Head of caudate nucleus (tissue), 42 donors: ENCODE data around the gene FAM181A.

Source experiments
- DNase-seq, 42 donors: peaks; one replicate each; pipeline versions ENCODE4 v3.0.0 to v3.0.0-alpha.2; 2020 to 2021; ENCODE audit warnings: mixed read lengths in 7 of 42
- intact Hi-C: fragments of 100-400 bp; cut with DNase I; formaldehyde crosslinking; loops from one replicate; pipeline ENCODE4 v1.15.0; 2022

Gene FAM181A

DNA sequence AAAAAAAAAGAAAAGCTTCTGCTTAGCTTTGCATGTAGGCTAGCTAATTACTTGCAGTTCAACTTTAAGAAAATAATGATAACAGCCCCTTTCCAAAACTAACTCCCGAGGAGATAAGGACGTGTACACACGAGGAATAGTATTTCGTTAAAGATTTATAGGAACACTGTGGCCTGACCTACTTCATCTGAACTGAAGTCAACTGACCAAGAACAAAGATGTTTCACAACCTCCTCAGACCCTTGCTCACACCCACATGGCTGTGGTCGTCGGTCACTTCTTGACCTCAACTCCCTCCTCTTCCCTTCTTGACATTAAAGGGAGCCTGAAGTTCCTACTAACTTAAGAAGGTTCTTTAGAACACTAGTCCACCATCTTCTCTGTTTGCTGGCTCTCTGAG is 25.3 kb upstream of the FAM181A start:
- intact Hi-C loops: no loop called here
- DNase-seq: no peak

DNA sequence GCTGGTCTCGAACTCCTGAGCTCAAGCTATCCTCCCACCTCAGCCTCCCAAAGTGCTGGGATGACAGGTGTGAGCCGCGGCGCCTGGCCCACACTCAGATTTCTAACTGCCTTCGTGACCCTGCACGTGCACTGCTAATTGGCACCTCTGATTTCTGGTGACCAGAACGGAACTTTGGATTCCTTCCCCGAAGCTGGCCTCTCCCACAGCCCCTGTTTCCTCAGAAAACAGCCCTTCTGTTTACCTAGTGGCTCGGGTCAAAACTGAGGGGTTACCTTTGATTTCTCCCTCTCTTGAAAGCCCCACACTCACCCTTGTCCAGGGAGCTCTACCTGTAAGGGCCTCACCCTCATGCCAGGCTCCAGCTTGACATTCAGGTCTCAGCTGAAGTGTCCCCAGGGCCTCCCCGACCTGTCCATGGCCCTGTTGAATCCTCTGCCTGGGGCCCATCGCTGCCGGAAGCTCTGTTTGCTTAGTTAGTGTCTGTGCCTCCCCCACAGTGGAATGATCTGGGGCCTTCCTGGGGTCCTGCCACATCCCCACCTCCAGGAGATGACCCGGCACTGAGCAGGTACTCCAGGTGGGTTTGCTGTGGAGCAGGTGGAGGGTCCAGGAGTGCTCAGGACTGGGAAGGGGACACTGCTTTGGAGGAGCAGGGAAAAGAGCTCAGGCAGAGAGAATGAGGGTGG is 24.4 kb upstream of the FAM181A start:
- intact Hi-C loops: no loop called here
- no peak for DNase-seq

DNA sequence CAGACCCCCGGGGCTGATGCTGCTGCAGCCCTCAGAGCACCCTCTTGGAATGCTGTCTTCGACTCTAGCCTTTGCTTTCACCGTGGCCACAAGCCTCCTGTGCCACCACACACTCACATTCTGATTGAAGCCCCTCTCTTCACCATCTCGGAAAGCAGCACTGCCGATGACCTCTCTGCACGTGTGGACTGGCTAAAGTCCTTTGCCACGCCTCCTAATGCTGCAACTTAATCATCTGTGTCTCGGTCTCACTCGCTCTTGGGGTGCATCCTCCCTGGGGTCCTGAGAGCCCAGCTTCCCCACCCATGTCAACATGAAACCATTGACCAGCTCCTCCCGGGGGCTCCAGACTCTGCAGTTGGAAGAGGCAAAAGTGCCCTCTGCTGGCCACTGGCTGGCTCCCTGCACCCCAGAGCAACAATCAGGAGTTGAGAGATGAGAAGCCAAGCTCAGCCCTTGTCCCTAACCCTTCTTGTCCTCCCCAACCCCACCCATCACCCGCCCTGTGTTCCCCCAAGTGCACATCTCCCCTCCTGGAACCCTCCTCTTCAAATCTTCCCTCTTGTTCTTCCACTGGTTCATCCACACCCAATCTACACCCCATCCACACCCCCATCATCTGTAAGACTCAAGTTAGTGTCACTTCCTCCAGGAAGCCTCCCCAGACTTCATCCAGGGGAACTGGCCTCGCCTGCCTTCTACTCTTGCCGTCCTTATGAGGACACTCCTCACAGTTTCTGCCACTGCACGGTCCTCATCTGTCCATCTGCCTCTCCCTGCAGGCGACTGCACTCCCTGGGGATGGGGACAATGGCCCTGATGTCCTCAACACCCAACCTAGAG is 23.6 kb upstream of the FAM181A start:
- peak in 12 of 42 donors; percentile 14 to 52 (median 26) for DNase-seq
- intact Hi-C loops: no loop called here

DNA sequence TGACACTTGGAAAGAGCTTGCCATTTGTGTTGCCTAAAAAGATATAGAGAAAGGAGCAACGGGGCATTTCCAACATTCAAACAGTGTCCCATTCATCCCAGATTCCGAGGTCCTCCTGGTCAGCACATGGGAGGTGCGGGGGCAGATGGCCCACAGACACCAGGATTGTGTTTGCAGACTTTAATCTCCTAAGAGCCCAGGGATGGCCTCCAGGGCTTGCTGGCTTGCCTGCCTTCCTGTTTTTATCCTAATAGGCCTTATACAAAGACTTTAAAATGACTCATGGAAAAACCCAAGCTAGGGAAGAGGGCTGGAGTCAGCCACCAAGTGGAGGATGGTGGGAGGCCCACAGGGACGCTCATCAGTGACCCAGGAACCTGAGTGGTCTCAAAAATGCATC is 21.5 kb upstream of the FAM181A start:
- intact Hi-C loops: no loop called here
- DNase-seq: no peak

DNA sequence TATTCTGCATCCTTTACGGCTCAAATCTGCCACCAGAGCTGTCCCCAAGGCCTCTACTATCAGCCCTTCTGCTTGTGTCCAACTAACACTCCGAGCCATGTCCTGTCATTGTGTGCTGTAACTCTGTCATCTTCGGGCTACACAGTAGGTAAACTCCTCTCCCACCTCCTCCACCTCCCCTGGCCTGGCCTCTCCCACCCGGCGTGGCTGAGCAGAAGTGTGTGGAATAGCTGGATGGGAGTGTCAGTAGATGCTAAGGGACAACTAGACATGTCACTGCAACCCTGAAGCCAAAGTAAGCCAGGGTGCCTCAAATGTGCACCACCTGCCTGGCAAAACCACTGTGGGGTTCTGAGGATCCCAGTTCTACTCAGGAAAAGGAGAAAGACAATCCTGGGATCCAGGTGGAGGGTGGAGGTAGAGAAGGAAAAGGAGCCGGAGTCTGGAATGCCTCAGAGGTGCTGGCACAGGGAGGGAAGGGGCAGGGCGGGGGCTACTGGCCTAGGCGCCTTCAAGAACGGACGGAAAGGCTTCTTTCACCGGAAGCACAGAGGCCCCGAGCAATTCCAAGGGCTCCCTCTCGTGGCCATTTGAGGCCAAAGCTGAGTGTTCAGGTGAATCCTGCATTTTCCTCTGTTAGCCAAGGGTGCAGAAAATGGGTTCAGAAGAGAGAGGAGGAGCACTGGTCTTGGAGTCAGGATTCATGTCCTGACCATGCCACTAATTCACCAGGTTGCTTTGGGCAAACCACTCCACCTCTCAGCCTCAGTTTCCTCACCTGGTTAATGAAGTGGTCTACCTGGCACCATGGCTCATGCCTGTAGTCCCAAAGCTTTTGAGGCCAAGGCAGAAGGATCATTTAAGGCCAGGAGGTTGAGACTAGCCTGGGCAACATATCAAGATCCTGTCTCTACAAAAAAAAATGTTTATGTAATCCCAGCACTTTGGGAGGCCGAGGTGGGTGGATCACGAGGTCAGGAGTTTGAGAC is 20.5 kb upstream of the FAM181A start:
- peak in 41 of 42 donors; percentile 29 to 82 (median 62) for DNase-seq
- intact Hi-C loops: no loop called here

DNA sequence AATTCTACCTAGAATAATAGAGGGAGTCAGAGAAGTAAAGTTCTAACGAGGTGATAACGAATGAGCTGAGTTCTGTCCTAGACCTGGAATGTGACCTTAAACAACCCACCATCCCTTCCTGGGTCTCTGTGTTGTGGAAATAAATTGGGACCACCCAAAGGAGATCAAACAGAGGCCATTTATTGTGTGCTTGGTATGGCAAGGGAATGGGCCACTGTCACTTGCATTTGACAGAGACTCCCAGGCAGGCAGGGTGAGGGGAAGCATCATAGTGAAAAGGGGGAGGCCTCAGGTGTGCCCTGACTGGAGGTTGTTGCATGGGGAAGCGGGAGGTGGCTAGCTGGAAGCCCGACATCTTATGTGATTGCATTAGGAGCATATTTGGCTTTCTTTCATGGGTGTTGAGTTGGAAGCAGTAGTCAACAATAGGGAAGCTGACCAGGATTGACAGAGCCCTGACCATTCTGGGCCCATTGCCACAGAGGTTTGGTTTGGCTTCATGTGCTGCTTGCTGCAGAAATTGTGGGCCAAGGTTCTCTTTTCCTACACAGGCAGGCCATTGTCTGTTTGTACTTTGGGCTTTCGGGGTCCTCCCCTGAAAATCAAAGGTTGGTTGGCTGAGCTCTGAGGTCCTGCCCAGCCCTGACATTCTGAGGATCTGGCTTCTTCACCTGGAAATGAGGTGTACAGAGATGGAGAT is 17.6 kb upstream of the FAM181A start:
- DNase-seq: peak in 13 of 42 donors; percentile 14 to 58 (median 32)
- intact Hi-C loops: no loop called here

DNA sequence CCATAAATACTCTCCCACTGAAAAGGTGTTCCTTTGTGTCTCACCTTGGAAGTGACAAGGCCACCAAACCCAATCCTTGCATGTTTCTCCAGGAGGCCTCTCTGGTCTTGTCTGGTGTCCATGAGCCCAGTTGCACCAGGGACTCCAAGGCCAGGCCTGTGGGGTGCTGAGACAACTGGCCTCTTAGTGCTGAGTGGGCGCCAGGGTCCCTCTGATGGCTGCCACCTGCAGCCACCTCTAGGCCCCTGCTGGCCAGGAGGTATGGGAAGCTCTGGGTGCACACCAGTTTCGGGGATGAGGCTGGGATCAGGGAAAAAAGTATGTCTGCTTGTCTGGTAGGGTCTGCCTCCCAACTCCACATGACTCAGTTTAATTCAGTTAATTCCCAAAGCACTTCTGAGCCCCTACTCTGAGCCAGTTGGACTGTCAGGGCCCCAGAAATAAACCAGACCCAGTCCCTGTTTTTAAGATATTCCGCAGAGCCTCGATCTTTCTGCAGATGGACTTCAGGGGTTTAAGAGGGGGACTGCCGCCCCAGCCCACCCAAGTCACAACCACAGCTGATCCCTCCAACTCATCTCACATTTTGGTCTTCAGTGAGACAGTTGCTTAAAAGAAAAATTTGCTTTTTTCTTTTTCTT is 15.0 kb upstream of the FAM181A start:
- no peak for DNase-seq
- intact Hi-C loops: no loop called here

DNA sequence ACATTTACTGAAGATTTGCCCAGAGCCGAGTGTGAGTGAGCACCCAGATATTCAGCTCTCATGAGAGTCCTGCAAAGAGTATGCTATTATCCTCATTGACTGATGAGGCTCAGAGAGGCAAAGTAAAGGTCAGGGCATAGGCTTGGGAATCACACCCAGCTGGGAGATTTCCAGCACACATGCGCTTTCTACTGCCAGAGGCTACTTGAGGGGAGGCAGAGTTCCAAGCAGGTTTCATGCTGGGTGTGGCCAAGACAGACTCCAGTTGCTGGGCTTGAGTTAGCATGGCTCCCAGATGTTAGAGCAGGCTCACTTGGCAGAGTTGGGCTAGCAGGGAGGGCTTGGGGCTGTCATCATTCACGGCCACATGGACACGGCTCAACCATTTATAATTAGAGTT is 14.4 kb upstream of the FAM181A start:
- intact Hi-C loops: no loop called here
- DNase-seq: no peak

DNA sequence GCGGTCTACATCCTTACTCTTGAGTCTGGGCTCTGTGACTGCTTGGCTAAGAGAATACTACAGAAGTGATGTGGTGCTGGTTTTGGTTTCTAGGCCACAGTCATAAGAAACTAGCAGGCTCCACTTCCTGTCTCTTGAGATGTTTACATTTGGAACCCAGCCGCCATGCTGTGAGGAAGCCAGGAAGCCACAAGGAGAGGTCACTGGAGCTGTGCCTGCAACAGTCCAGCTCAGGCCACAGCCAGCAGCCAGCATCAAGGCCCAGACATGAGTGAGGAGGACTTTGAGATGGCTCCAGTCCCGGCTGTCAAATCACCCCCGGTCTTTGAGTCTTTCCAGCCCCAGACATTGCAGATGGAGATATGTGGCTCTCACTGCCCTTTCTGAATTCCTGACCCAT is 12.9 kb upstream of the FAM181A start:
- intact Hi-C loops: no loop called here
- no peak for DNase-seq

DNA sequence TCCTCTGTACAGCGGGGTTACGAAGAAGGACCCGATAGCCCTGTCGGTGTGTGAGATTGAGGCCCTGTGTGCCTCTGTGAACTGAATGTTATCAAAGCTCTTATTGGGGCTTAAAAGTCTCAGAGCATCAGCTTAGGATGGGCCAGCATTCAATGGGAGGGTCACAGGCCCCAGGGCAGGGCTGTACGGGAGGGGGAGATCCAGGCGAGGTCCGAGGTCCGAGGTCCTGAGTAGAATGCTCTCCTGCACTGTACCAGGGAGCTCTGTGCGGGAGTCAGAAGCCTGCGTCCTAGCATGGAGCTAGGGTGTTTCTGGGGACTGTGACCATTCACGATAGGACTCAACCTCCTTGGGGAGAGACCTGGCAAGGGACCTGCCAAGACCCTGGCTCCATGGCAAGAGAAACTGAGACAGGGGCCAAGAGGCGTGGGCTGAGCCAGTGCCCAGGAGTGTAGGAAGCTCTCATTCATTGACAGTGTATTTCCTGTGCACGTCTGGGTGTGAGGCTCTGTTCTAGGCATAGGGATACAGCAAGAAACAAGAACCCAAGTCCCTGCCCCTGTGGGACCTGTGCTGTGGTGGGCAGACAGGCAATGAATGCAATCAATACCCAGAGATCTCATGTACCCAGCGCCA is 12.0 kb upstream of the FAM181A start:
- DNase-seq: no peak
- intact Hi-C loops: no loop called here

DNA sequence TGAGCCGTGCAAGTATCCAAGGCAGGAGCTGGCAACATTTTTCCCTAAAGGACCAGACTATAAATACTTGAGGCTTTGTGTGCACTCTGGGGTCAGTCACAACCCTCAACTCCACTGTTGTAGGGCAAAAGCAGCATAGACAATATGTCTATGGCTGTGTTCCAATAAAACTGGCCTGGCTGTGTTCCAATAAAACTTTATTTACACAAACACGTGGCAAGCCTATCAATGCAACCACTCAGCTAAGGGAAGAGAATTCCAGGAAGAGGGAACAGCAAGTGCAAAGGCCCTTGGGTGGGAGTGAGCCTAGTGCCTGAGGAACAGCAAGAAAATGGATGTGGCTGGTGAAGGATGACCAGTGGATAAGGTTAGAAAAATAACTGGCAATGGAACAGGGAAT is 11.3 kb upstream of the FAM181A start:
- intact Hi-C loops: no loop called here
- no peak for DNase-seq

DNA sequence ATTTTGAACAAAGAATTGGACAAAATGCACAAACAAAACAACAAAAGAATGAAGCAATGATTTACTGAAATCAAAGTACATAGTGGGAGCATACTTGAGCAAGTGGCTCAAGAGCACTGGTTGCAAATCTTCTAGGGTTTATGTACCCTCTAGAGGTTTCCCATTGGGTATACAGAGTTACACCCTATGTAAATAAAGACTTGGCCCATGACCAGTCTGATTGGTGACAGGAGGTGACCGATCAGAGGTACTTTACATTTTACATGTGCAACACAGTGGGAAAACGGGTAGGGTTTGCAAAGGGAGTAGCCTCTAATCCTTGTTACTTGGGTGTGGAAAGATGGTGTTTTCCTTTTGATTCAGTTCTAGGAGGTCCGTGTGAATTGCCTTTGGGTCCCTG is 10.6 kb upstream of the FAM181A start:
- DNase-seq: no peak
- intact Hi-C loops: no loop called here

DNA sequence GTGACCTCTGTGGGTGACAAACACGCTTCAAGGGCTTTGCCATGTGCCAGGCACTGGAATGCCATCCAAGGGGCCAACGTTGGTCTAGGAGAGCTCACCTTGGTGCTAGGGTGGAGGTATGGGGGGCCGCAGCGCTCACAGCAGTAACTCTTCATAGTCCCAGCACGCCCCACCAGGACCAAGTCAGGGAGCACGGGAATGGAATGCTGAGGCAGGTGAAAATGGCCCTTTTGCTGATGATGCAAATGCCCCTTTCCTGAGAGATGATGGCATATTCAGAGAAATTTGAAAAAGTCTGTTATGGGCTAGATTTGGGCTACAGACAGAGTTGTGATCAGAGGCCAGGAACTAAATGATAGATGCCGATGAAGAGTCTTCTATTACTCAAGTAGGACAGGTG is 10.0 kb upstream of the FAM181A start:
- DNase-seq: no peak
- intact Hi-C loops: no loop called here

DNA sequence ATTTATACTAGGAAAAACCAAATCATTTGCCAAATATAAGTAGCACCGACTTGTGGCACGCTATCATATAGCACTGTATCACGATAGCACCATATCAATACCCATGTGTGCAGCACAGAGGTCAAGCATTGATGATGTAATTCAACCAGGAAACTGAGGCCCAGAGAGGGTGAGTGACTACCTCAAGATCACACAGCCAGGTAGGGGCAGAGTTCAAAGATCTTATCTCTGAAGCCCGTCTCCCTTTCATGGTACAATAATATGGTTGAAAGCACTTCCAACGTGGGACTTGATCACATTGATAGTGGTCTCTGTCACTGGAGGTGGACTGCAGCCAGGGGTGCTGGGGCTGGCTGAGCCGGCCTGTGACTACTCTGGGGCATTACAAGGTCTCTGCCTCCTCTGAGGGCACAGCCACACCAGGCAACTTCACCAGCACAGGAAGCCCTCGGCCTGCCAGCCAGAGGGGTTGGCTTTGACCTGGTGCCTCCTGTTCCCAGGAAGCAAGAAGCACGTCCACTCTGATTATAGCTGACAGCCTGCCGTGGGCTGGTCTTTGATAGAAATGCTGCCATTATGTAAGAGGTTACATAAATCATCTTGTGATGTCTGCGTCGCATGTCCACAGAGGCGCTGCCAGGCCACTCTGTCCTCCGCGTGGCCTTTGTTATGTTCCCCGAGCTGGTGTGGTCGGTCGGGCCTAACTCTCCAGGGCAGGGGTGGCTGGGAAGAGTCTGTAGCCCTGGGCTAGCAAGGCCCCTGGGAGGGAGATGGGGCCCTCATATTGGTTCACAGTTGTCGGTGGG is 5.9 kb upstream of the FAM181A start:
- intact Hi-C loops: no loop called here
- DNase-seq: no peak

DNA sequence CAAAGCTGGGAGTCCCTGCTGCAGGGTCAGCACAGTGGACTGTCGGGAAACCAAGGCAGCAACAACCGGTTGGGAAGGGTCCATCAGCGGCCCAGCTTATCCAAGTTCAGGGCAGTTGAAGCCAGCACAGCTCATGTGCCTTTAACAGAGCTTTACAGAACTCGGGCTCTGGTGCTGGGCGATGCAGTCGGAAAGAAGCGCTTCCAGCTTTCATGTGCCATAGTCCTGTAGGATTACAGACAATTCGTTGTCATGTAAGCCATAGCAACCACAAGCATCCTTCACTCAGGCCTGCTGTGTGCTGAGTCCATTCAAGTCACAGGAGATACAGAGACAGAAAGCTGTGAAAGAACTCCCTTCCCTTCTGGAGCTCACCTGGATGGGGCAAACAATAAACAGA is 3.5 kb upstream of the FAM181A start:
- DNase-seq: no peak
- intact Hi-C loops: no loop called here

DNA sequence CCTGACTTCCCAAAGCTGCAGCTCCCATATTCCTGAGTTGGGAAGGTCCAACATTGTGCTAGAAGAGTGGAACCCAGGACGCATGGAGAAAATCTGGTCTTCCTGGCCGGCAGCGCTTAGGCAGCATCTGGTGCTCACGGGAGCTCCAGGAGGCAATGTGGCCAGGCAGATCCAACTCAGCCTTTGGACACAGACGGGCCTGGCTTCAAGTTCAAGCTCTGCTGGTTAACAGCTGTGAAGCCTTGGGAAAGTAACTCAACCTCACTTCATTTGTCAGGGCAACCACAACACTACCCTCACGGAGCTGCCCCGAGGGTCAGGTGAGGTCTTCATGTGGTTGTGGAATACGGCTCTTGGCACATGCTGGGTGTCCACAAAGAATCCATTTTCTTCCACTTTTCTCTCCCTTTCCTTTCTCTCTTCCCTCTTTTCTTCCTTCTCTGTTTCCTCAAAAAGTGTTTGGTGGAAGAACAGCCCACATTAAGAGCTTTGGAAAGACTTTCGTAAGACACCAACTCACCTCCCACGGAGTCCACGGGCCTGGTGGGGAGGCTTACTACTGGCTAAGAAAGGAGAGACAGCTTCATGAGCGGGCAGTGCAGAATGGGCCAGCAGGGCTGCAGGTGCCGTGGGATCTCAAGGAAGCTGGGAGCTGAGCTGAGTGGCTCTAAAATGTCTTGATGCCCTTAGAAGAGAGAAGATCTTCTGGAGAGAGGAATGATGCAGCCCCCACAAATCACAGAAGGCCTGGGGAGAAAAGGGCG is 2.4 kb upstream of the FAM181A start:
- intact Hi-C loops: no loop called here
- no peak for DNase-seq
